Left colon (tissue), 2 donors: Measurements from ENCODE around the gene HDAC1. TPM values are rescaled to one million over a fixed set of nuclear protein-coding genes. Genes with fewer than 3 reads are reported as not detected.
"Not testable (repeated sequence)": the region's sequence is repeated elsewhere in the genome, so short reads cannot be mapped to it uniquely, and the experiment has no call there.

Source experiments
- ATAC-seq: fragments of 200-7000 bp; cut with Tn5 transposase; one replicate; pipeline ENCODE4 v1.9.1; 2020; ENCODE audit warnings: mild to moderate bottlenecking, moderate library complexity
- DNase-seq, 2 donors: peaks; one replicate each; pipeline ENCODE4 v3.0.0-alpha.2; 2020
- intact Hi-C, 2 donors: fragments of 100-400 bp; cut with DNase I in 1 of 2; cut with micrococcal nuclease in 1 of 2; formaldehyde crosslinking; loops; one replicate each; pipeline versions ENCODE4 v1.11.2 to v1.14.0; 2022; cut with DNase I, micrococcal nuclease
- long read RNA-seq: library from polyadenylated mRNA; unstranded; transcript quantifications from one replicate; pipeline ENCODE4 v2.0.0, GENCODE V29; 2021
- total RNA-seq, 2 donors: library from RNA; stranded (reverse); fragmentation: NEBNext Ultra II Directional; extraction: Animal tissue kit (Norgen Biotek cat#: 25700); gene quantifications; one replicate each; pipeline ENCODE4 v1.2.1, GENCODE V29; 2021
- donor health status: DM: no; HTN: no; CAD: no.
- donor health status: DM: yes; HTN: yes; CAD: no.

Gene HDAC1
- 100 to 1,000 TPM; 218 to 252 TPM for total RNA-seq
- long read RNA-seq, transcript HDAC1-201 (14 exons, 2,124 nt): major isoform, 745 of 840 reads
- long read RNA-seq, partial matches to known transcripts: 40 of 840 reads
- long read RNA-seq, other reads (novel, unspliced or antisense): 51 of 840 reads

DNA sequence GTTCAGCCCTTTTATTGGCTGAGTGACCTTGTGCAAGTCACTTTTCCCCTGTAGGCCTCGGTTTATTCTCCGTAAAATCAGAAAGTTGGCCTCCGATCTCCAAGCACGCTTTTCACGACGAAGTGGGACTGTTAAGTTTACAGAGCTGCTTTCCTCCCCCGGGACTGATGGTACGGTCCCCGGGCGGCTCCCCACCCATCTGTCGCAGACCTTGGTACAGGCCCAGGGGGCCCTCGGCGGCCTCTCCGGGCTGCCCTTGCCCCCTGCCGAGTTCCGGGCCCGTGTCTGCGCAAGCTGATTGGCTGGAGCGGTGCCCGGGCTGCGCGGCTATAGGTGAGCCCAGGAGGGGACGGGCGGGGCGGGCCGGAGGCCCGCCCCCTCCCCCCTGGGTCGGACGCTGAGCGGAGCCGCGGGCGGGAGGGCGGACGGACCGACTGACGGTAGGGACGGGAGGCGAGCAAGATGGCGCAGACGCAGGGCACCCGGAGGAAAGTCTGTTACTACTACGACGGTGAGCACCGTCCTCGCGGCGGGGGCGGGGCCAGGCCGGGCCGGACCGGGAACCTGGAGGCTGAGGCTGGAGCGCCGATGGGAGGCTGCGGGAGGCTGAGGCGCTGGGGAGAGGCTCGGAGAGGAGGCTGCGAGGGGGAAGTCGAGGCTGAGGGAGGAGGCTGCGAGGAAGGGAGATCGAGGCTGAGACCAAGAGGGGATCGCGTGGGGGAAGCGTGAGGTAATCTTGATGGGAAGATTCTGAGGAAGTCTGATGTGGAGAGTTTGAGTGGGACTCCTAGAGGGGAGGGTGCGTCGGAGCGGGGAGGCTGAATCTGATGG lies at the start of gene HDAC1:
Gene HDAC1, plus strand, starts transcription at position 376 of the 831 bp plus-strand sequence. Its CDS starts 87 bp downstream, at position 463.
- intact Hi-C loops: no loop called here

DNA sequence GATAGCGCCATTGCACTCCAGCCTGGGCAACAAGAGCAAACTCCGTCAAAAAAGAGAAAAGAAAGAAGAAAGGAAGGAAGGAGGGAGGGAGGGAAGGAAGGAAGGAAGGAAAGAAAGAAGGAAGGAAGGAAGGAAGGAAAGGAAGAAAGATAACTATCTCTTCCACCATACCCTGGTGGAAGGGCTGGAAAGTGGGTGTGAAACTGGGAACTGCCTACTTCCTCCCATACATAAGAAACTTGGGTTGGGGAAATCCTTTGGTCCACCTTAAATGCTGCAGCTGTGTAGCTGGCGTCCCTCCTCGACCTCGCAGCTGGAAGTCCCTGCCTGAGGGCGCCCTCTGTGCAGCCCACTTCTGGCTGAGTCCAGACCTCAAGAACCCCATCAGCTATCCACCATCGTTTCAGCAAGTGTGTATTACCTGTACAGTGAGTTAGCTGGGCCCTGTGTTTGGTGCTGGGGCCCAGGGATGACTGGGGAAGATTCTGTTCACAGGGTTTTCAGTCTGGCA lies 49.5 kb upstream of the HDAC1 start:
- ATAC-seq (no peak), DNase-seq (peak in 1 of 2 donors; percentile 23)
- intact Hi-C loops: no loop called here

More for the DNA sequence above, at the start of gene HDAC1:
- DNase-seq (peak; percentile 99), ATAC-seq (peak; percentile 87)

DNA sequence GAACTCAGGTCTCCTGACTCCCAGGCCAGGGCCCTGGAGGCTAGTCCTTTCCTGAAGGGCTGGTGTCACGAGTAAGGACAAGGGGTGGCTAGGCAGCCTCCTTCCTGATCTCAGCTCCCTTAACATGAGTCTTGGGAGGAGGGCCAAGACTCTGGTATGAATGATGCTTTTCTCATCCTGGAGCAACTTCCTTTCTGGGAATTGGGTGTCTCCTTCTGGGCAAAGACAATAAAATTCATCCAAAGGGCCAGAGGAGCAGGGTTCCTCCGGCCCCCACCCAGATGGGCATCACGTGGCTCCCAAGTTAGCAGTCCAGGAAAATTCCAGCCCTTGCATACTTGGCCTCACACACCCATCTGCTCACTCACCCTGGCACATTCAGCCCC lies 45.0 kb upstream of the HDAC1 start, which contains the start of gene FAM167B:
Gene FAM167B, plus strand, starts transcription at position 335 of the 386 bp plus-strand sequence. CDS start 200 bp downstream, outside the sequence.
- intact Hi-C loops: no loop called here
- ATAC-seq (peak; percentile 10), DNase-seq (no peak)

DNA sequence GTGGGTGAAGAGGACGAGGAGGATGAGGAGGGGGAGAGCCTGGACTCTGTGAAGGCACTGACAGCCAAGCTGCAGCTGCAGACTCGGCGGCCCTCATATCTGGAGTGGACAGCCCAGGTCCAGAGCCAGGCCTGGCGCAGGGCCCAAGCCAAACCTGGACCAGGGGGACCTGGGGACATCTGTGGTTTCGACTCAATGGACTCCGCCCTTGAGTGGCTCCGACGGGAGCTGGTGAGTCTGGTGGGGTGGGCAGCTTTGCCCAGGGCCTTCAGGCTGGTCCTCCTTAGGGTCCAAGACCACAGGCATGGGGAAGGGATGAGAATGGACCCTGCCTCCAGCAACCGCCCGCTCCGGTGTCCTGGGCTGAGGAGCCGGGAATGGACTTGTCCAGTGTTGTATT lies 44.4 kb upstream of the HDAC1 start:
- DNase-seq (peak in 1 of 2 donors; percentile 20), ATAC-seq (no peak)
- intact Hi-C loops: no loop called here

DNA sequence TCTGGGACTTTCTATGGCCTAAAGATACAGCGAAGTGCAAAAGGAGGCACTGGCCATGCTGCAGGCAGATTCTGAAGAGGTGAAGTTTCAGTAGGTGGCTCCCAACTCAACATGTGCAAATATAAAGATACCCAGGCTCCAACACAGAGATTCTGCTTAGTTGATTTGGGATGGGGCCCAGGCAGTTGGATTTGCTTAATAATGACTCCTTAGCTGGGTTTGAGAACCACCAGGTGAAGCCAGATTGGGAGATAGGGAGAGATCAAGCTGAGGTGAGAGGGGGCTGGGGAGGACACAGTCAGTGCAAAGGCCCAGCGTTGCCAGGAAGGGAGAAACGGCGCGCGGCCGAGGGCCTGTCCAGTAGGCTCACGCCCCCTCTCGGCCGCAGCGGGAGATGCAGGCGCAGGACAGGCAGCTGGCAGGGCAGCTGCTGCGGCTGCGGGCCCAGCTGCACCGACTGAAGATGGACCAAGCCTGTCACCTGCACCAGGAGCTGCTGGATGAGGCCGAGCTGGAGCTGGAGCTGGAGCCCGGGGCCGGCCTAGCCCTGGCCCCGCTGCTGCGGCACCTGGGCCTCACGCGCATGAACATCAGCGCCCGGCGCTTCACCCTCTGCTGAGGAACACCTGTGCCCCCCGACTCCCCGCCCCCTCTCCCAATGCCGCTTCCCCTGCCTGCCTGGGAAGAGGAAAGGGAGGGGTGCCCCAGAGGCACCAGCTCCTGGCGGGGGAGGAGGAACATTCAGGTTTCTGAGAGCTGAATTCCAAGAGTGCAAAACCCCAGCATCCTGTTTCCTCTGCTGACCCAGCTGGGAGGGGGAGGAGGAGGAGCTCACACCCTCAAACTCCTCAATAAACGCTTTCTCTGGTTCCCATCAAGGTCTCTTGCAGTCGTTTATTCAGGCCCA lies 43.6 kb upstream of the HDAC1 start:
- peak; percentile 90 for ATAC-seq
- DNase-seq: peak; percentile 83 to 94
- intact Hi-C loops: no loop called here

DNA sequence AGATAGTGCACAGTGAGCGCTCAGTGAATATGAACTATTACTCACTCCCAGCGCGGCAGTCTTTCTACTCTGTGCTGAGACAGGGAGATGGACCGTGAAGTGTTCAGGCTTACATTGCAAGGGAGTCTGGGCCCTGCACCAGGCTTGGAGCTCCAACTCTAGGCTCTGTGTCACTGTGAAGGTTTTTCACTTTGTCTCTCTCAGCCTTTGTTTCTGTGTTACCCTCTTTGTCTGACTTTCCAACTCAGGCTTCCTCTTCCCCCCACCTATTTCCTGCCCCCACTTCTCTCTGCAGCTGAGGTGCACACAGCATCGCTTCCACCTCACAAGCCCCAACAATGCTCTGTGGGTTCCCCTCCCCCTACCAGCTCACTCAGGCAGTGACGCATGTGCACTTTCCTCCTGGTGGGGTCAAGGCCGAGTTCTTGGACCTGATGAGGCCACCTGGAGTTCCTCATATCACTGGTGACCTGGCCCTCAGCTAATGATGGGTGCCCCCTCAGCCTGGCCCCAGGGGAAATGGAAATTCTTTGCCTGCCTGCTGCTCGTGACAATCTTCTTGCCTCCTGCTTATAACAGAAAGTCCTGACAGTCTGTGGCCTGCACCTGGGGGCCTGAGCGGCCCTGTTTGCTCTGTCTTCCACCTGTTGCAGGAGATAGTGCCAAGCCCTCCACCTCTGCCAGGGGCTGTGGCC lies 41.9 kb upstream of the HDAC1 start:
- peak; percentile 62 to 67 for DNase-seq
- intact Hi-C loops: no loop called here
- ATAC-seq: peak; percentile 32

DNA sequence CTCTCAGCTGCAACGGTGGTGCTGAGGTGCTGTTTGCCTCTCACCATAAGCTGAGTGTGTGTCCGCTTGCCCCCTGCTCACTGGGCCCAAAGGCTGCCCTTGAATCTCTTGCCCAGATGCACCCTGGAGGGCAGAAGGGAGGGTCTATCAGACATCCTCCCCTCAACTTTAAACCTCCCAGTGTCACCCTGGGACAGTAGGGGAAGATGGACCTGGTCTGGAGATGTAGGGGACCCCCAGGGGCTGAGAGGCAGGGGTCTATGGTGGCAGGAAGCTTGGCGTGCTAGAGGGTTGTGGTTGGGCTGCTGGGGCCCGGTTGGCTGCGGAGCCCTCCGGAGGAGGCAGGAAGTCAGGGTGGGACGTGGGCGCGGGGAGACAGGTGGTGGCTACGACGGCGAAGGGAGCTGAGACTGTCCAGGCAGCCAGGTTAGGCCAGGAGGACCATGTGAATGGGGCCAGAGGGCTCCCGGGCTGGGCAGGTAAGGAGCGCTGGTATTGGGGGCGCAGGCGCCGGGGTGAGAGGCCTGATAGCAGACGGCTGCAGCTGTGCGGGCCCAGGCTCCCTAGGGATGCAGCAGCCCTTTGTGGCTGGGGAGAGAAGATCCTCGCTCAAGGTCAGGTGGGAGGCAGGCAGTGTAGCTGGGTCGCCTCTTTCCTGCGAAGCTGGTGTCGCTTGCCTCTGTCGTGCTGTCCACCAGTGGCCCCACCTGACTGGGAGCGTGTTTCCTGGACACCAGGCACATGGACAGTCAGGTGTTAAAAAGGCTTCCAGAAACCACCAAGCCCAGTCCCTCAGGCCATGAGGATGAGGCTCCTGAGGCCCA lies 40.8 kb upstream of the HDAC1 start, which contains the start of gene LCK:
Gene LCK, plus strand, starts transcription at position 373 of the 824 bp plus-strand sequence. CDS start 23,065 bp downstream, outside the sequence.
- intact Hi-C loops: no loop called here
- ATAC-seq (no peak), DNase-seq (peak in 1 of 2 donors; percentile 50)

DNA sequence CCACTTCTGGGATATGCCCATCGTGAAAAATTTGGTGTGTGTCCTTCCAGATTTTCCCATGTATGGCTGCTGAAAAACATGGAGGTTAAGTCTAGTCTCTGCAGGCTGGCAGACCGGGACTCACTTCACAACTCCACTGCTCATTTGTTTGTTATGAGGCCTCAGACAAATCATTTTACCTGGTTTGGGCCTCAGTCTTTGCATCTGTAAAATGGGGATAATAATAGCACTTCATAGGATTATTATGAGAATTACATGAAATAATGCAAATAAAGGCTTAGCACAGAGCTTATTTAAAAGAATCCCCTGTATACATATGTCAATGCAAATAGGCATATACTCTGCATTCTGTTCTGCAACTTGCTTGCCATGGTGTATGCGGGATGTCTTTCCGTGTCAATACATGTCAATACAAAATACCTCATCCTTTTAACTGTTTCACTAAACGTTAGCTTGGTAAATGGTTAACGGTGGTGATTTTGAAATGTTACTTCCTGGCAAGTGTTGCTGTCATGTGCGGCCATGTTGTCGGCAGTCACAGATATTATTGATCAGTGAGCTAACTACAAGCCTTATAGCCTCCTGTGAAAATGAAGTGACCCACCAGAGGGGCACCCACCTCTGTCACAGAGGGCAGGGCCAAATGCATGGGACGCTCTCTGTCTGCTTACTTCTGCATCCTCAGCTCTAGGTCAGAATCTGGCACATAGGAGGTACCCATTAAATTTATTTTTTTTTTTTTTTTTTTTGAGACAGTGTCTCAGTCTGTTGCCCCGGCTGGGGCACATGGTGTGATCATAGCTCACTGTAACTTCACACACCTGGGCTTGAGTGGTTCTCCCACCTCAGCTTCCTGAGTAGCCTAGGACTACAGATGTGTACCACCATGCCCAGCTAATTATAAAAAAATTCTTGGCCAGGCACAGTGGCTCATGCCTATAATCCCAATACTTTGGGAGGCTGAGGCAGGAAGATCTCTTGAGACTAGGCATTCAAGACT lies 36.5 kb upstream of the HDAC1 start:
- ATAC-seq: no peak
- DNase-seq: no peak
- intact Hi-C loops: no loop called here

DNA sequence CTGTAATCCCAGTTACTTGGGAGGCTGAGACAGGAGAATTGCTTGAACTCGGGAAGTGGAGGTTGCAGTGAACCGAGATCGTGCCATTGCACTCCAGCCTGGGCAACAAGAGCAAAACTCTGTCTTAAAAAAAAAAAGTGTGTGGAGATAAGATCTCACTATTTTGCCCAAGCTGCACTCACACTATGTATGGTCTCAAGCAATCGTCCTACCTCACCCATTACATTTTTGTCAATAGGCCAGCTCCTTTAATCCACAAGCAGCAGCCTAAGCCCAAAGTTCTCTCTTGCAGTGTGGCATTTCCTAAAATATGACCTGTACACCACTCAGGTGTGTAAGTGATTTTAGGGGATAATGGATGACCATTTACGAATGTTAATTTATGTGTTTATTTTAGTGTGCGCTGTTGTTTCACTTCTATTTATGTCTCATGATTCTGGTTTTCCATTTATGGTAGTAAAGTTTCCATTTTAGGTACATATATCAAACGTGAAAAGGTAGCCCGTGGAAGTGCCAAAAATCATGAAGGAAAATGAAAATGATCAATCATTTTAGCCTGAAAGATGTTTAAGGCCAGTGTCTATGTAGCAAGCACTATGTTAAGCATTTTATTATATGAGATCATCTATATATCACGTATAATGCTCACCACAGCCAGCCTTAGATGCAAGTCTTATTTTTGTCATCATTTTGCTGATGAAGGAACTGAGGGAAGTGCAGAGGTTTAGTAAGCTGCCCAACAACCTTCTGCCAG lies 35.2 kb upstream of the HDAC1 start:
- intact Hi-C loops: no loop called here
- ATAC-seq (no peak), DNase-seq (no peak)

DNA sequence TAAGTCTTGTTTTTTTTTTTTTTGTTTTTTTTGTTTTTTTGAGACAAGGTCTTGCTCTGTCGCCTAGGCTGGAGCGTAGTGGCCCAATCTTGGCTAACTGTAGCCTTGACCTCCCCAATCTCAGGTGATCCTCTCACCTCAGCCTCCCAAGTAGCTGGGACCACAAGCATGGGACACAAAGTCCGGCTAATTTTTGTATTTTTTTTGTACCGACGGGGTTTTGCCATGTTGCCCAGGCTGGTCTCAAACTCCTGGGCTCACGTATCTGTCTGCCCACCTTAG lies 34.7 kb upstream of the HDAC1 start:
- intact Hi-C loops: no loop called here
- no peak for ATAC-seq
- DNase-seq: no peak

DNA sequence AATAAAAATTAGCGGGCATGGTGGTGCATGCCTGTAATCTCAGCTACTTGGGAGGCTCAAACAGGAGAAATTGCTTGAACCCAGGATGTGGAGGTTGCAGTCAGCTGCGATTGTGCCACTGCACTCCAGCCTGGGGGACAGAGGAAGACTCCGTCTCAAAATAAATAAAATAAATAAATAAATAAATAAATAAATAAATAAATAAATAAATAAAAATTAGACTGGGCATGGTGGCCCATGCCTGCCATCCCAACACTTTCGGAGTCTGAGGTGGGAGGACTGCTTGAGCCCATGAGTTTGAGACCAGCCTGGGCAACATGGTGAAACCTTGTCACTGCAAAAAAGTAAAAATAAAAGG lies 28.7 kb upstream of the HDAC1 start:
- ATAC-seq, intact Hi-C loops, DNase-seq: not testable (repeated sequence)

DNA sequence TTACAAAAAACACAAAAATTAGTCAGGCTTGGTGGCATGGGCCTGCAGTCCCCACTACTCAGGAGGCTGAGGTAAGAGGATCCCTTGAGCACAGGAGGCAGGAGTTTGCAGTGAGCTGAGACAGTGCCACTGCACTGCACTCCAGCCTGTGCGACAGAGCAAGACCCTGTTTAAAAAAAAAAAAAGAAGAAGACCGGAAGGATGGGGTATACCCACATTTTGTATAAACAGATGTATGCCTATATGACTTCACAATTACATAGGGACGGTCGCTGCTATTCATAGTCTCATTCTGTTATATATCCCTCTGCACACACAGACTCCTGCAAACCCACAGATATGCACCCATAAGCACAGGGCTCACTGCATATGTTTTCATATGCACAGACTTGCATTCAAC lies 28.1 kb upstream of the HDAC1 start:
- intact Hi-C loops: no loop called here
- ATAC-seq: no peak
- no peak for DNase-seq

DNA sequence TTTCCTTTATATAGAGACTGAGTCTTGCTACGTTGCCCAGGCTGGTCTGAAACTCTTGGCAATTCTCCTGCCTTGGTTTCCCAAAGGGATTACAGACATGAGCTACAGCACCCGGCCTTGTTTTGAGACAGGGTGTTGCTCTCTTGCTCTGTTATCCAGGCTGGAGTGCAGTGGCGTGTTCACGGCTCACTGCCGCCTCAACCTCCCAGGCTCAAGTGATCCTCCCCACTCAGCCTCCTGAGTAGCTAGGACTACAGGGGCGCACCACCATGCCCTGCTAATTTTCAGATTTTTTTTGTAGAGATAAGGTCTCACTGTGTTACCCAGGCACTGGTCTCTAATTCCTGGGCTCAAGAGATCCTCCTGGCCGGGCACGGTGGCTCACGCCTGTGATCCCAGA lies 26.0 kb upstream of the HDAC1 start:
- intact Hi-C loops: no loop called here
- DNase-seq: no peak
- no peak for ATAC-seq

DNA sequence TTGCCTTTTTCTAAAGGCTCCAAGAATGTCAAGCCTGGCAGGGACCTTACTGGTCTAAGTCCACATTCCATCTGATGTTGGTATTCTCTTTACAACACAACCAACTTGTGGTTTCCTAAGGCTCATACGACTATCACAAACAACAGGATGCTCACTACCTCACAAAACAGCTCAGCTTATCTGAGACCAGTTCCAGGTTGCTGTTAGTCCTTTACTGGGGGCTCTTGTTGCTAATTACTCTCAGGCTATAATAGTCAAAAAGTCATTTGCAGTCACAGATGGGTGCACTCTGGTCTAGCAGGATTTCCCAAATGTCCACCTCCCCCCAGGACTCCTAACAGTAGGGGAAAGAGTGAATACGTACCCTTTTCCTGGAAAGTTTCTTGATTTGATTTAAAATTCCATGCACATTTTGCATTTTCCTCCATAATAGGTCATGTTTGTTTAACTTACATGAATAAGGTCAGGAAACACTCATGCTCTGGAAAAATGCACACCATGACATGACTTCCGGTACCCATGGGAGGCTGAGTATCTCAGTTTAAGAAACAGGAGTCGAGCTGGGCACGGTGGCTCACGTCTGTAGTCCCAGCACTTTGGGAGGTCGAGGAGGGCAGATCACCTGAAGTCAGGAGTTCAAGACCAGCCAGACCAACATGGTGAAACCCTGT lies 24.8 kb upstream of the HDAC1 start:
- intact Hi-C loops: no loop called here
- DNase-seq (no peak), ATAC-seq (no peak)

DNA sequence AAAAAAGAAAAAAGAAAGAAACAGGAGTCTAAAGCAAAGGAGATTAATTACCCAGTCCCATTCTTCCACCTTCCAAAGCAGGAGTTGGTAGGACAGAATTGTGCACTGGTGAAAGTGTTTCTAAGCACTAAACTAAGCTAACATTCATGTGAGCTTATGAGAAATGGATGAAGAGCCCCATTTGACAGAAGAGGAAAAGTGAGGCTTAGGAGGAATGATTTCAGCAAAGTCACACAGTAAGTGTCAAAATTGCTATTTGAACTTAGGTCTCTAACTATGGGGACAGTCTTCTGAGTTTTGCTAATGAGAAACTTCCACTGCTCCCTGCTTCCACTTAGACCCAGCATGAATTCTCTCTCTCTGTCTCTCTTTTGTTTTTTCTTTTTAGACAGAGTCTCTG lies 22.1 kb upstream of the HDAC1 start:
- DNase-seq (no peak), ATAC-seq (no peak)
- intact Hi-C loops: no loop called here
